H9 (cell line): Measurements from ENCODE around the gene ATOH7. TPM values are rescaled to one million over a fixed set of nuclear protein-coding genes. Genes with fewer than 3 reads are reported as not detected.

Experiments
- DNase-seq: peaks from one replicate; pipeline ENCODE4 v3.0.0-alpha.2; 2017
- H2AFZ ChIP-seq: one replicate; pipeline ENCODE4 v1.6.1; 2013; ENCODE audit warnings: mild to moderate bottlenecking, low read length, control low read depth, moderate library complexity
- H2AK5ac ChIP-seq: 2 replicates; pipeline ENCODE4 v1.6.1; 2013; ENCODE audit warnings: low read length, control low read depth, mixed read lengths; ENCODE audit not compliant: insufficient read length
- H2BK120ac ChIP-seq: one replicate; pipeline ENCODE4 v1.6.1; 2013; ENCODE audit warnings: low read depth, mild to moderate bottlenecking, low read length, control low read depth, inconsistent platforms; ENCODE audit not compliant: poor library complexity, severe bottlenecking
- H2BK12ac ChIP-seq: 2 replicates; pipeline ENCODE4 v1.6.1; 2013; ENCODE audit warnings: low read length, control low read depth, mixed read lengths, low read depth; ENCODE audit not compliant: insufficient read length
- H2BK15ac ChIP-seq: 2 replicates; pipeline ENCODE4 v1.6.1; 2013; ENCODE audit warnings: low read depth, low read length, control low read depth
- H2BK20ac ChIP-seq: one replicate; pipeline ENCODE4 v1.6.1; 2013; ENCODE audit warnings: low read depth, mild to moderate bottlenecking, low read length, control low read depth, inconsistent platforms; ENCODE audit not compliant: poor library complexity, severe bottlenecking
- H2BK5ac ChIP-seq: 2 replicates; pipeline ENCODE4 v1.6.1; 2013; ENCODE audit warnings: low read length, control low read depth, mixed read lengths; ENCODE audit not compliant: insufficient read length
- H3K14ac ChIP-seq: 2 replicates; pipeline ENCODE4 v1.6.1; 2013; ENCODE audit warnings: low read length, control low read depth; ENCODE audit not compliant: insufficient read depth
- H3K18ac ChIP-seq: 2 replicates; pipeline ENCODE4 v1.6.1; 2013; ENCODE audit warnings: low read depth, mild to moderate bottlenecking, mixed read lengths, low read length, control low read depth; ENCODE audit not compliant: insufficient read length
- H3K23ac ChIP-seq: 2 replicates; pipeline ENCODE4 v1.6.1; 2013; ENCODE audit warnings: low read length, control low read depth, mixed read lengths, low read depth; ENCODE audit not compliant: insufficient read length
- H3K23me2 ChIP-seq: 2 replicates; pipeline ENCODE4 v1.6.1; 2013; ENCODE audit warnings: low read depth, mild to moderate bottlenecking, mixed read lengths, low read length, control low read depth; ENCODE audit not compliant: insufficient read length, poor library complexity, severe bottlenecking
- H3K27ac ChIP-seq: 2 replicates; pipeline ENCODE4 v1.5.1; 2013; ENCODE audit warnings: low read length, control low read depth, mixed read lengths, low read depth; ENCODE audit not compliant: insufficient read length
- H3K27me3 ChIP-seq: 2 replicates; pipeline ENCODE4 v1.6.1; 2013; ENCODE audit warnings: low read length, control low read depth, inconsistent platforms; ENCODE audit not compliant: insufficient read depth
- H3K4ac ChIP-seq: 2 replicates; pipeline ENCODE4 v1.6.1; 2013; ENCODE audit warnings: low read depth, mild to moderate bottlenecking, control low read depth, inconsistent platforms, low read length, moderate library complexity
- H3K4me1 ChIP-seq: 2 replicates; pipeline ENCODE4 v1.6.1; 2013; ENCODE audit warnings: low read length, control low read depth, inconsistent platforms; ENCODE audit not compliant: insufficient read depth
- H3K4me2 ChIP-seq: 2 replicates; pipeline ENCODE4 v1.6.1; 2013; ENCODE audit warnings: low read length, control low read depth, mixed read lengths; ENCODE audit not compliant: insufficient read length, insufficient read depth
- H3K56ac ChIP-seq: 2 replicates; pipeline ENCODE4 v1.6.1; 2013; ENCODE audit warnings: low read depth, mild to moderate bottlenecking, mixed read lengths, low read length, control low read depth; ENCODE audit not compliant: insufficient read length
- H3K79me1 ChIP-seq: 2 replicates; pipeline ENCODE4 v1.6.1; 2013; ENCODE audit warnings: low read depth, mild to moderate bottlenecking, moderate library complexity, low read length, control low read depth, inconsistent platforms; ENCODE audit not compliant: insufficient read depth, poor library complexity, severe bottlenecking
- H3K79me2 ChIP-seq: 2 replicates; pipeline ENCODE4 v1.6.1; 2013; ENCODE audit warnings: low read length, control low read depth, inconsistent platforms; ENCODE audit not compliant: insufficient read depth
- H3K9ac ChIP-seq: 2 replicates; pipeline ENCODE4 v1.6.1; 2013; ENCODE audit warnings: low read length, control low read depth, mixed read lengths; ENCODE audit not compliant: insufficient read length; ENCODE audit errors: extremely low read depth
- H3K9me3 ChIP-seq: one replicate; pipeline ENCODE4 v1.6.1; 2013; ENCODE audit warnings: low read depth, low read length, inconsistent platforms; ENCODE audit not compliant: control insufficient read depth
- H3T11ph ChIP-seq: one replicate; pipeline ENCODE4 v1.6.1; 2013; ENCODE audit warnings: mild to moderate bottlenecking, low read length, control low read depth, inconsistent platforms
- H4K20me1 ChIP-seq: one replicate; pipeline ENCODE4 v1.6.1; 2013; ENCODE audit not compliant: control insufficient read depth, insufficient read length, insufficient read depth
- H4K5ac ChIP-seq: 2 replicates; pipeline ENCODE4 v1.6.1; 2013; ENCODE audit warnings: low read depth, mild to moderate bottlenecking, mixed read lengths, low read length, control low read depth; ENCODE audit not compliant: insufficient read length
- H4K8ac ChIP-seq: replicated peaks from 2 replicates; pipeline ENCODE4 v1.6.1; 2013; ENCODE audit warnings: low read length, control low read depth, mixed read lengths, low read depth; ENCODE audit not compliant: insufficient read length
- H4K91ac ChIP-seq: 2 replicates; pipeline ENCODE4 v1.6.1; 2013; ENCODE audit warnings: low read depth, mild to moderate bottlenecking, moderate library complexity, mixed read lengths, low read length, control low read depth; ENCODE audit not compliant: insufficient read length
- H3K27ac Mint-ChIP-seq, 3 experiments: 2 replicates in 2 of 3; 3 replicates in 1 of 3; pipeline ENCODE4 v1.8.0; 2020 to 2021; ENCODE audit warnings: mixed read lengths in 3 of 3, mild to moderate bottlenecking in 1 of 3, moderate library complexity in 1 of 3
- H3K27me3 Mint-ChIP-seq: 2 replicates; pipeline ENCODE4 v1.8.0; 2021; ENCODE audit warnings: low read depth, mild to moderate bottlenecking, moderate library complexity, mixed read lengths
- H3K36me3 Mint-ChIP-seq, 3 experiments: 2 replicates in 2 of 3; 3 replicates in 1 of 3; pipeline ENCODE4 v1.8.0; 2020 to 2021; ENCODE audit warnings: low read depth in 3 of 3, mixed read lengths in 3 of 3; ENCODE audit not compliant: insufficient read depth in 1 of 3
- H3K4me1 Mint-ChIP-seq, 2 experiments: 2 replicates each; pipeline ENCODE4 v1.8.0; 2020; ENCODE audit warnings: mixed read lengths in 2 of 2
- H3K4me3 Mint-ChIP-seq, 2 experiments: 2 replicates in 1 of 2; 3 replicates in 1 of 2; pipeline ENCODE4 v1.8.0; 2020 to 2021; ENCODE audit warnings: mild to moderate bottlenecking in 2 of 2, mixed read lengths in 2 of 2, moderate library complexity in 1 of 2
- H3K9me3 Mint-ChIP-seq, 2 experiments: 2 replicates in 1 of 2; 3 replicates in 1 of 2; pipeline ENCODE4 v1.8.0; 2020; ENCODE audit warnings: mild to moderate bottlenecking in 2 of 2, mixed read lengths in 2 of 2, moderate library complexity in 1 of 2
- WGBS: extraction: QIAGEN DNeasy Blood & Tissue Kit; methylation state at CpG from one replicate; pipeline ENCODE4 v1.1.7; 2013; ENCODE audit warnings: missing lambda C conversion rate, low lambda C conversion rate, mixed read lengths; ENCODE audit not compliant: insufficient read length; ENCODE audit errors: extremely low coverage; 5-methylcytosine and 5-hydroxymethylcytosine counted together
- total RNA-seq: library from RNA; stranded (reverse); gene quantifications from 2 replicates; pipeline ENCODE4 v1.2.1, GENCODE V29; 2021
- TF ChIP-seq, protein P1 (sequence below): fragments of 200-600 bp; sonication (generic); conservative IDR thresholded peaks from 3 replicates; pipeline ENCODE4 v1.8.0; 2021; ENCODE audit warnings: antibody characterized with exemption, mild to moderate bottlenecking

Gene ATOH7
- total RNA-seq, 1 experiment from 2014 or later, result 0.20 TPM

DNA sequence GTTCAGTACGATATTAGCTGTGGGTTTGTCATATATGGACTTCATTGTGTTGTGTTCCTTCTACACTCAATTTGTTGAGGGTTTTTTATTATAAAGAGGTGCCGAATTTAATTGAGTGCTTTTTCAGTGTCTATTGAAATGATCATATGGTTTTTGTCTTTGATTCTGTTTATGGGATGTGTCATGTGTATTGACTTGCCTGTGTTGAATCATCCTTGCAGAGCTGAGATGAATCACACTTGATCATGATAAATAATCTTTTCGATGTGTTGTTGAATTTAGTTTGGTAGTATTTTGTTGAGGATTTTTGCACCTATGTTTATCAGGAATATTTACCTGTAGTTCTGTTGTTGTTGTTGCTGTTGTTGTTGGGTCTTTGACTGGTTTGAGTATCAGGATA lies 39.8 kb downstream of the ATOH7 start:
- no peaks in the 10 kb centered on the region for H4K20me1 ChIP-seq
- no peak overlapping the region for H2BK120ac ChIP-seq
- TF ChIP-seq, protein P1, sequence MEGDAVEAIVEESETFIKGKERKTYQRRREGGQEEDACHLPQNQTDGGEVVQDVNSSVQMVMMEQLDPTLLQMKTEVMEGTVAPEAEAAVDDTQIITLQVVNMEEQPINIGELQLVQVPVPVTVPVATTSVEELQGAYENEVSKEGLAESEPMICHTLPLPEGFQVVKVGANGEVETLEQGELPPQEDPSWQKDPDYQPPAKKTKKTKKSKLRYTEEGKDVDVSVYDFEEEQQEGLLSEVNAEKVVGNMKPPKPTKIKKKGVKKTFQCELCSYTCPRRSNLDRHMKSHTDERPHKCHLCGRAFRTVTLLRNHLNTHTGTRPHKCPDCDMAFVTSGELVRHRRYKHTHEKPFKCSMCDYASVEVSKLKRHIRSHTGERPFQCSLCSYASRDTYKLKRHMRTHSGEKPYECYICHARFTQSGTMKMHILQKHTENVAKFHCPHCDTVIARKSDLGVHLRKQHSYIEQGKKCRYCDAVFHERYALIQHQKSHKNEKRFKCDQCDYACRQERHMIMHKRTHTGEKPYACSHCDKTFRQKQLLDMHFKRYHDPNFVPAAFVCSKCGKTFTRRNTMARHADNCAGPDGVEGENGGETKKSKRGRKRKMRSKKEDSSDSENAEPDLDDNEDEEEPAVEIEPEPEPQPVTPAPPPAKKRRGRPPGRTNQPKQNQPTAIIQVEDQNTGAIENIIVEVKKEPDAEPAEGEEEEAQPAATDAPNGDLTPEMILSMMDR, result no peak
- H4K91ac ChIP-seq, result no peak overlapping the region
- H3K4ac ChIP-seq, result no peak overlapping the region
- Mint-ChIP-seq H3K4me1 (no peaks in the 10 kb centered on the region), H3K4me3 (no peak overlapping the region), H3K27me3 (no peaks in the 10 kb centered on the region), H3K9me3 (peaks cover 4 to 10% of the 10 kb centered on the region in 2 experiments; a peak in 3 of 5 replicates), H3K27ac (no peak overlapping the region), H3K36me3 (peaks cover 0 to 7% (median 0%) of the 10 kb centered on the region in 3 experiments; a peak in 2 of 7 replicates)
- H4K8ac ChIP-seq, result no peak overlapping the region
- H2BK5ac ChIP-seq, result no peak overlapping the region
- DNase-seq, result no peak
- WGBS, result no CpG with 5 or more reads among the region's 3 CpGs
- H2AK5ac ChIP-seq, result no peak overlapping the region
- no peaks in the 10 kb centered on the region for H3K9me3 ChIP-seq
- H3K27me3 ChIP-seq, result no peaks in the 10 kb centered on the region
- H3K4me1 ChIP-seq, result no peaks in the 10 kb centered on the region
- no peak overlapping the region for H3K56ac ChIP-seq
- H3K27ac ChIP-seq, result no peak overlapping the region
- no peak overlapping the region for H2BK12ac ChIP-seq
- no peak overlapping the region for H3K4me2 ChIP-seq
- H2AFZ ChIP-seq, result no peak overlapping the region
- H3K14ac ChIP-seq, result no peak overlapping the region
- no peak overlapping the region for H4K5ac ChIP-seq
- no peak overlapping the region for H3T11ph ChIP-seq
- no peak overlapping the region for H3K9ac ChIP-seq
- no peak overlapping the region for H3K23ac ChIP-seq
- no peaks in the 10 kb centered on the region for H3K79me2 ChIP-seq
- H2BK20ac ChIP-seq, result no peak overlapping the region
- H3K23me2 ChIP-seq, result no peaks in the 10 kb centered on the region
- H2BK15ac ChIP-seq, result no peak overlapping the region
- no peak overlapping the region for H3K18ac ChIP-seq
- no peaks in the 10 kb centered on the region for H3K79me1 ChIP-seq
